ENCODE measurements around the gene DENND4B.

The DENND4B gene

DNA sequence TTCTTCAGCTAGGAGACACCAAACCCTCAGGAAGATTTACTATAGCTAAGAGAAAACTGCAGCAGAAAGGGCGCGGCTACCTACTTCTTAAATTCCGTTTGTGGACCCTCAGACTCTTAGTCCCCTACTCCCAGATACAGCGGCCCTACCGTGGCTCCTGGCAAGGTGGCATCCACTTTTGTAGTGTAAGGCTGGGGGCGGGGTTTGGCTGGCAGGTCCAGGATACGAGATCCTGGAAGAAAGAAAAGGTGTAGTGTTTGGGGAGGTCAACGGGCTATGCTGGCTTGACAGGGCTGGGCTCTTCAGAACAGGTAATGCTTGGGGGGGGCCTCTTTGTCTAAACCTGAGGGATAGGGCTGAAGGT, 21.5 kb upstream of the DENND4B start:
- no peak for DNase-seq

DNA sequence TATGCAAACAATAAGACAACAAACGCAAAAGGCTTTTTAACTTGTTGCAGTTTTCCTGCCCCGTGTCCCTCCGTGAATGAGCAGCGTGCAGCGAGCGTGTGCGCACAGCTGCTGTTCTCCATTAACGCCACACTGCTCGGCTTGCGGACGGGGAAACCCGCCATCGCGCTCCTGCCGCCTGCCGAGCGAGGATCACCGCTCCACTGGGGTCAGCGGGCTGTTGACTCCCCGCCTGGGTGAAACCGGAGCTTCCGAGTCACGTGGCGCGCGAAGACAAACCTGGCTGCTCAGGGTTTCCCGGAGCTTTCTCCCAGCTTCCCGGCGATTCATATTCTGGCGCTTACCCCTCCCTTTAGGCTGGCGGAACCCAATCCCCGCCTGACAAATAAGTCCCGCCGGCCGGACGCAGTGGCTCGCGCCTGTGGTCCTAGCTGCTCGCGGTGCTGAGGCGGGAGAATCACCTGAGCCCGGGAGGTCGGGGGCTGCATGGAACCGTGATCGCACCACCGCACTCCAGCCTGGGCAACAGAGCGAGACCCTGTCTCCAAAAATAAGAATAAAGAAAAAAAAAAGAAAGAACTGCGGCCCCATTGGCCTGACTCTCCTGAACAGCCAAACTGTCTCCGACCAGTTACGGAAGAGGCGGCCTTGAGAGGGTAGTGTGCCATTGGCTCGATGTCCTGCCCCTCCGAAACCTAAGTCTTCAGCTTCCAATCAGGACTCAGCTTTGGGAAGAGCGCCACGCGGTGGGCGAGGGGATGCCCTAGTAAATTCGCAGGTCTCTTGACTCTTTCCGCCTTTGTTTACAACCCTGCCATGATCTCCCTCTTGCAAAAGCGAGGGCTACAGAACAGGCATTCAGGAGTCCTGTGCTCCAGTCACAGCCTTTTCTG, 20.8 kb upstream of the DENND4B start, which contains the start of gene CREB3L4:
Gene CREB3L4, plus strand, starts transcription at position 796 of the 893 bp plus-strand sequence. CDS start 624 bp downstream, outside the sequence.
- DNase-seq = peak; percentile 92

DNA sequence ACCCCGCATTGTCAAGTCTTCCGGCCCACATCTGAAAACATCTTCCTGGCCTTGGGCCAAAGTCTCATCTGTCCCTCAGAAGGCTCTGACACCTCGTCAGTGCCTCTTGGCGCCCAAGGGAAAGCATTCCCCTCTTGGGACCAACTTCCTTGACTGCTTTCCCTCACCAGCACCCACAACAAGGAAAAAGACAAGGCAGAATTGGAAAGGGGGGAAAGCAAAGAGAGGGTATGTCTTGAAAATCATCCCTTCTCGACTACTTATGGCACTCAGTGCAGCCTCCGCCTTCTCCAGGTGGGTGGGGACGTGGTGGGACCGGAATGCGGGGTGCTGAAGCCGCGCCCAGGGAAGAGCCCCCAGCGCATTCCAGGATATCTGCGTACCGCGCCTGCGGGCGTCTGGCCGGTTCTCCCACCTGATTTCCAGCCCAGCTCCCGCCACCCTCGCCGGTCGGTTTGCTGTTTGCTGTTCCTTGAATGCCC, 17.4 kb upstream of the DENND4B start:
- DNase-seq = no peak

DNA sequence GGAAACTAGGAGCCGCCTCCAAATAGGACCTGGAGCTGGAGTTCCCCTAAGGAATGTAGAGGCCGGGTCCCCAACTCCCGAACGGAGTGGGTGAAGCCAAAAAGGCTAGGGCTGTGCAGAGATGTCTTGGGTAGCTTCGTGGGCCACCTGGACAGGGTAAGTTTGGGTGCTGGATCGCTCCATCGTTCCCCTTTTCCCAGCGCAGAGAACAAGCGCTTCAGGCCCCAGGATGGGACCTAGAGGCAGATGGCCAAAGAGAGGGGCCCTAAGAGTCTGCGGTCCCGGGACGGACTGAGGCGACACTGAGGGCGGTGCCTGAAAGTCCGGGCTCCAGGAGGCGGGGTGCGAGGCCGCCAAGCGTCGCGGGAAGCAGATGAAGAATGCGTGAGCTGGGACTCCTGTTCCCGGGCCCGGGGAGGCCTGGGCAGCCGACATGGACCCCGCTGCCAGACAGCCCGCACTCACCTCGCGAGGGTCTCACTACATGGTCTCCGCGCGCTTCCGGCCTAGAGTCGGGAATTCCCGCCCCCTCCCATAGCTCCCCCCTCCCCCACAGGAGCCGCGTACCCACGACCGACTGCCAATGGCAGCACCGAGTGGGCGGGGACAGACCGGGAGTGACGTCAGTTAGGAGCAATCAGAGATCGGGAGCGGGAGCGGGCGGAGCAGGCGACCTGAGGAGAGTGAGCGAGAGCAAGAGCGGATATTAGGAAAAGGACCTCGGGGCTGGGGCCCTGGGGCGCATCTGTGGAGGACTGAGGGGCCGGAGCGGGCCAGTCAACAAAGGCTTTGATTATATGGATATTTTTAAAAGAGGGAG, 16.7 kb upstream of the DENND4B start, which contains the start of gene SLC39A1:
Gene SLC39A1, minus strand, starts transcription at position 508 of the 820 bp plus-strand sequence. CDS start 822 bp downstream, outside the sequence.
- DNase-seq = peak; percentile 90

DNA sequence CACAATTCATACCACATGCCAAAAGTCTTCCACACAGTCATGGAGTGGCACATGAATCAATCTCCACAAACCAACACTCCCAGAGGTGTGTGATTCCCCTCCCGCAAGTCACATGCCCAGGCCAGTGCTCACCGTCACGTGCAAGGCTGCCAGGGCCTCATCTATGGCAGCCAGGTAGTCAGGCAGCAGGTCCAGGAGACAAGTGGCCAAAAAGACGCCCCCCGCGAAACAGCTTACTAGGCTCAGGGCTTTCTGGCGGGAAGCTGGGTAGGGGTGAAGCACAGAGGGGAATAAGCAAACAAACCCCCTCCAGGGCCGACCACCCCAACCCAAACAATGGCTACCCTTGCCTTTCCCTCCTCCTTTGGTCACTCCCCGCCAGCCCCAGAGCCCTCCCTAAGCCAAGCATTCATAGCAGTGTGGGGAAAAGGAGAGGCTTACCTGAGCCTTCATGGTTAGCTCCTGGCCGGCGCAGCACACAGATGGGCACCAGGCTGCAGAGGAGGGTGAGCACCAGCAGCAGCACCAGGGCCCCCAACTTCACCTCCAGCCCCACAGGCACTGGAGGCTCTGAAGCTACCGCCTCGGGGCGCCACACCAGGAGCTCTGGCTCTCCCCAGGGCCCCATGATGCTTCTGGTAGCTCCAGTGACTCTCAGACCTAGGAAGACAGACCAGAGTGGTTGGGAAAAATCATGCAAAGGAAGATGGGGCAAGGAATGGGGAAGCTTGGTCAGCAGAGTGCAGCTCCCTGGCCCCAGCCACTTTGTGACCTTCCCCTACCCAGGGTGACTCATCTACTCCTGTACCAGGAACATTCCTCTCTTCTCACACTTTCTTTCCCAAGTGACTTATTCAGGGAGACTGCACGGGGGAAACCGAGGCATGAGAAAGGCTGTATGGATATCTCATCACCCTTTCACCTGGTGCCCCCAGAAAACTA, 15.8 kb upstream of the DENND4B start:
- DNase-seq = no peak

DNA sequence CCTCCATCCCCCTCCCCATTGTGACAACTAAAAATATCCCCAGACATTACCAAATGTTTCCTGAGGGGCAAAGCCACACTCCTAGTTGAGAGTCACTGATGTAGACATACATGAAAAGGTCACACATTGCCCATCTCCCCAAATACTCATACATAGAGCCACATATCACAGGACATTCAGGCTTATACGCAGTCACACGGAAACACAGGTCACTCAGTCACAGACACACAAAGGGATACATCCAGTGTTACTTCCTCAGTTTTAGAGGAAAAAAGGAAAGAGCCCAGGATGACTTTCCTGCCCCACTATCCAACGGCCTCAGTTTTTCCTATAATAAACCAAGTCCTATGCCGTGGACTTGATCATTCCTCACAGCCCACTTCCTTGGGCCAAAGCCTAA, 14.9 kb upstream of the DENND4B start:
- no peak for DNase-seq

DNA sequence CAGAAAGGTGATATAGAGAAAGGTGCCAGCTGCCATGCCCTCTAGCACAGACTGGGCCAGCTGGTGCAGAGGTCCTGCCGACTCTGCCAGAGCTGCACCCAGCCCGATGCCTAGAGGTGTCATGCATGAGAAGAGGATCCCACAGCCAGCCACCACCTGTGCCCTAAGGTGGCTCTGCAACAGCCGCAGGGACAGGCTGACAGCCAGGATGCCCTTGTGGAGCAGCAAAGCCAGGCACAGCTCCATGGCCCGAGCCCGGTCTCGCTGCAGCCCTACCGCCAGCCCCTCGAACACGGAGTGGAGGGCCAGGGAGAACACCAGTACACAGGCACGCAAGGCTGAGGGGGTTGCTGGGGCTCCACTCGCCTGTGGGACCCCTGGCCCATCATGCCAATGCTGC, 13.7 kb upstream of the DENND4B start:
- DNase-seq = no peak

DNA sequence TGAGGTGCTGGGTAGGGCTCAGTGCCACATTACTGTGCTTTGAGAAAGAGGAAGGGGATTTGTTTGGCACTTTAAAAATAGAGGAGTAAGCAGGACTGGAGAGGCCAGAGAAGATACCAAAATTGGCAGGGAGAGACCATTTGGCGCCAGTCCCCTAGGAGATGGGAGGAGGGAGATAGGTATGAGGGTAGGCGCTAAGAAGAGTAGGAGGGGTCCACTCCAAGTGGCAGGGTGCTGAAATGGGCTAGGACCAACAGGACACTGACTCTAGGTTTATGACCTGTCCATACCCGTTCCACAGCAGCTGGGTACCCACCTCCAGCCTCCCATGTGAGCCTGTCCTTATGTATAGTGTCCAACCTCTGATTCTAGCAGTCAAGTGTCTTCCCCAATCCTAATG, 12.9 kb upstream of the DENND4B start:
- no peak for DNase-seq

DNA sequence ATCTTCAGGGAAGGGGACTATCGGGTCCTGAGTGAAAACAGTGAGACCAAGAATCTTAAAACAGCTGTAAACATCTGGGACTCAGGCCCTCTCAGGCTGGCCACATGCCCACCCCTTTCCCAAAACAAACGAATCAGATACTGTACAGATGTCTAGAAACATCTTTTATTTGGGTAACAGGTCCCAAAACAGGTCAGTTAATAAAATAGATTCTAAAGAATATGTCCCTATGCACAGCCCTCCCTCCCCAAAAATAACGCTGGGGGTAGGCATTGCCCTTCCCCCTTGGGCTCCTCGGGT, 12.4 kb upstream of the DENND4B start:
- DNase-seq = no peak

DNA sequence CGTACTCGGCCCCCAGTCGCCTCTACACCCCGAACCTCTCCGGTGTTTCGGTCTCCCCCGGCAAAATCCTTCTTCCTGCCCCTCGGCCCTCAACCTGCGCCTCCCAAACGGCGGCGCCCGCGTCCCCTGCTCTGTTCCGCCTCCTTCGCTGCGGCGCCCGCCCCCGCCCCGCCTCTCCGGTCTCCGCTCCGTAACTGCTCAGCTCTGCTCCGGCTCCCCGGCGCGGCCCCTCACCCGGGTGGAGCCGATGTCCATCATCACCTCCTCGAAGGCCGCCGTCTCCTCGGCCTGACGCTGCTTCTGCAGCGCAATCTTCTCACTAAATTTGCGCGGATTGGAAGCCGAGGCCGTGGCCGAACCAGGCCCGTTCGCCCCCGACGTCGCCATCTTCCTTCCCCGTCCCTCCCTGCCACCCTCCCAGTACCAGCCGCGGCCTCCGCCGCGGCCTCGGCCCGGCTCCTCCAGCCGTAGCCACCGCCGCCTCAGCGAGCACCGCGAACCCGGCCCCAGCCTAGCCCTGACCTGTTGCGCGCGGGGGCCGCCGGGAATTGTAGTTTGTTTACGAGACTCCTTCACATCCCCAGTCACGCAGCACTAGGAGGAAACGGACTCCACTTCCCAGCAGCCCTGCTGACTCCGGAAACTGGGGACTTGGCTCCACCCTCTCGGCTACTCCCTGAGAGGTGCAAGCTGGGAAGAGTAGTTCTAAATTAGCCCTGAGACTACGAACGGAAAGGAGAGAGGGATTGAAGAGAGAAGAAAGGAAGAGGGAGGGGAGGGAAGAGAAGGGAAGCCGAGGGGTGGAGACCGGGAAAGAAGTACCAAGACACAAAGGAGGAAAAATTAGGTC, 11.8 kb upstream of the DENND4B start, which contains the start of gene CRTC2:
Gene CRTC2, minus strand, starts transcription at position 502 of the 850 bp plus-strand sequence. Its CDS starts 115 bp downstream, at position 387.
- DNase-seq = peak; percentile 93

DNA sequence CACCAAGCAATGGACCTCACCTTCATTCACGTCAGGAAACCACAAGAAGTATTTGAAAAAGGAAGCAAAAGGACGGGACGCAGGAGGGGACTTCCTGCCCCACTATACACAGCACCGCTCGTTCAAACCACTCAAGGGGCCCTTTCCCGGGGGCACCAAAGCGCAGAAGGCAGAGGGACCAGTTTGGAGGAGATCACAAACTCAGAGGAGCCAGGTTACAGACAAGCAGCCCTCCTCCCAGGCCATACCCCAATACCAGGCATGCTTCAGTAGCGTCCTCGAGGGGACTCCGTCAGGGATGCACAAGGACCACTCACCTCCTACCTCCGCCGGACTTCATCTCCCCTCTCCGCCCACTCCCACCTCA, 11.2 kb upstream of the DENND4B start:
- no peak for DNase-seq

DNA sequence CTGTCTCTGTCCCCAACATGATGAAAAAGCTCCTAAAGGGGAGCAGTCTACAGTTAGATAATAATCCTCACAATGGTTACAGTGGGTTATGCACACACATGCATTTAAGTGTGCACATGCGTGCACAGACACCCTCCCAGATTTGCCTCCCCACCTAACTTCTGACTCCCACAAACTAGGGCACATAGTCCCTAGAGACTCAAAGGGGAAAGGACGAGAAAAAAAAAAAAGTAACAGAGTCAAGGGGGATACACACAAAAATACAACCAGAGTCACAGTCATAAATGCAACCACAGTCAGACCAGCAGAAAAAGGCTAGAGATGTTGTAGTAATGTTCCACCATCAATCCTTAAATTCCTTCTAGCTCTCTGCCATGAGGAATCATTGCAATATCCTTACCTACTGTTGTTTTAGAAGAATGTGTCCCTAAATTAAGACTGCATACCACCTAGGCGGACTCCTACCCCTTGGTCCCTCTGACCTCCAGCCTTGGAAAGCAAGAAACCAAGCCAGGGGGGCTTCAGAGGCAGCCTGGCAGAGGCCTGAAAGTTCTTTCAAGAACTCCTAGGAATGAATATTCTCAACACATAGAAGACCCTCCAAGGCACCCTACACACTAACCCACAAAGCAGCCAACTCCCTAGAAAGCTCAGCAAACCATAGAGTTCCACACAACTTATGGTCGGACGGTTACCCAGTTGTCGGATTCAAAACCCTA, 10.6 kb upstream of the DENND4B start:
- no peak for DNase-seq

DNA sequence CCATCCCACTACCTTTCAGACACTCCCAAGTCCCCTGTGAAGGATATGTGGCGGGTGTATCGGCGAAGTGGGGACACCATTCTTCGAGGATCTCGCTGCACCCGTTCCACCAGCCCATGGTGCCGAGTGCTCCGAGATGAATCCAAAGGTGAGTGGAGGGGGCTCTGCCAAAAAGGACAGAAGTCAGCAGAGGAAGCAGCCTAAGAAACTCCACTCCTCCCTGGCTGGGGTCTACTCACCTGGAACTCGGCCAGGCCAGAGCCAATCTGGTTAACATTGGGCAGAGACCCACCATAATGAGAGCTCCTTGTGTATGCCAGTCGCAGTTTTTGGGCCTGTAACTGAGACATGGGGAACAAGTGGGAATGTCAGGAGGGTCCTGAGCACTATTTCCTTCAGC, 8.3 kb upstream of the DENND4B start:
- DNase-seq = no peak

DNA sequence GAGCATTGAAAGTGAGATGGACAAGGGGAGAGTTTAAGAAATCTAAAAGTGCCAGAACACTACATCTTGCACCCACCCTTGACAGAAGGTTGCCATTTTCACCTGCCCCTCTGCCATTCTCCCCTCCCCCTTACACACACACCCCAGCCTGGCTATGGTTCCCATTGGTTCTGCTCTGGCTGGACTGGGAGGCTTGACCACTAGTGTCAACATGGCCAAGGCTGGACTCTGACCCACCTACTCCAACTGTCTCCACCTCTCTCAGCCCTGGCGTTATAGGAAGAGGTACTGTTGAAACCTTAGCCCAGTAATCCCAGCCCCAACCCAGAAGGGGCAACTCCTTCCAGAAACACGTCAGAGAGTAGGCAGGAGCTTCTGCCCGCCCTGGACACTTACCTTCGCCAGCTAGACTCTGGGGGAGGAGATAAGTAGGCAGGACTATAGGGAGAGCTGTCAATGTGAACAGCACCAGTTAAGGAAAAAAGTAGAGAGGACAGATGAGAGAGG, 7.4 kb upstream of the DENND4B start:
- no peak for DNase-seq

DNA sequence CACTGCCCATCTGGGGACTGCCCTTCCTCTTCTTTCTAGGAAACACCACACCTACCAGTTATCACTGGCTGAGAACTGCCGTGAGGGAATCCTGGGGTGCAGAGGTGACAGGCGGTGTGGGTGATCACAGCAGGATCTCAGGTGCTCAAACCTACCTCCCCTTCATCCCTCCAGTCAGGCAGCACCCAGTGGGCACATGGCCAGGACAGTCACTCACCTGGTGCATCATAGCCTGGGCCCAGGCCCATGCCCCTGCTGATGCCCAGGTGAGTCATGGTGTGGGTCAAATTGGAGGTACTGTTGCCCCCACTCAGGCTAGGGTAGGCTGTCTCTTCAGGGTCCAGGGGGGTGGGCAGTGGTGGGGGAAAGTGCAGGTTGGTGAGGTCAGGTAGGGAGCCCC, 5.3 kb upstream of the DENND4B start:
- DNase-seq = no peak

DNA sequence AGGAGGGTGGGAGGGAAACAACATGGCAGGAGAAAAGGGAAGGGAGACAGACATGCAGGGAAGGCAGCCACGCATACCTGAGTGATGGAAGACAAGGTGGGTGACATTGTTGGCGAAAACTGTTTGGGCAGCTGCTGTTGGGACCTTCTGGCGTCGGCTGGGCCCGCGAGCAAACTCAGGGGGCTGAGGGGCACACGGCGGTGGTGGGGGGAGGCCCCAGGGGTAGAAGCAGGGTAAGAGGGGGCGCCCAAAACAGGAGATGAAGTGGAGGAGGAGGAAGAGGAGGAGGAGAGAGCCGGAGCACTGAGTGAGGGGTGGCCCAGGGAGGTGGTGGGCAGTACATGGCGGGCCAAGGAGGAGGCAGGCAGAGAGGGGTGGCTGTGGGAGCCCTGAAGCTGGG, 4.7 kb upstream of the DENND4B start:
- DNase-seq = no peak

DNA sequence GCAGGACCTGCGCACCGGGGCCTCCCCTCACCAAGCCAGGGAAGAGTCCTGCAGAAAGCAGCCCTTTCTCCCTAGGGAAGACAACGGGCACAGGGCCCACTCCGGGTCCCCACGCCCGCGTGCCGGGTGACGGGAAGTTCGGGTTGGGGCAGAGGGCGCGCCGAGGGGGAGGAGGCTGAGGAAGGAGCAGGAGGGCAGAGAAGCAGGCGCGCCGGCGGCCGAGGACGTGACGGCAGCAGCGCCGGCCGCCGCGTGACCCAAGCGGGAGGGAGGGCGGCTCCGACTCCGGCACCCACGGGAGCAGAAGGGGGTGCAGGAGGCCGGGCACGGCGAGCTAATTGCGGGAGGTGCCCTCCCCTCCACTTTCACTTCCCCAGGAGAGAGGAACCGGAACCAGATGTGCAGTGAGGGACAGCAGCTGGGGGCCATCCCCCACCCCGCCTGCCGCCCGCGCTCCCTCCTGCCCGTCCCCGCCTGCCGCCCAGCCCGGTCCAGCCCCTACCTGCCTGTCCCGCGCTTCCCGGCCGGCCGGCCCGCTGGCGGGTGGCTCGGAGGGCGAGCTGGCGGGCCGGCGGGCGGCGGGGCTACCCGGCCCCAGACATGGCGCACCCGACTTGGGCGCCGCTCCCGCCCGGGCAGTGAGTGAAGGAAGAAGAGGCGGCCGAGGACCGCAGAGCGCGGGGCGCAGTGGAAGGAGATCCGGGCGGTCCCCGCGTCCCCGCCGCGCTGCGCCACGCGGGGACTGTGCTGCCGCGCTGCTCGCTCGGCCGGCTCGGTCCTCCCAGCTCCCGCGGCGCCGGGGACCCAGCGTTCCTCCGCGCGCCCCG, 510 bp downstream of the DENND4B start:
- peak; percentile 71 for DNase-seq

DNA sequence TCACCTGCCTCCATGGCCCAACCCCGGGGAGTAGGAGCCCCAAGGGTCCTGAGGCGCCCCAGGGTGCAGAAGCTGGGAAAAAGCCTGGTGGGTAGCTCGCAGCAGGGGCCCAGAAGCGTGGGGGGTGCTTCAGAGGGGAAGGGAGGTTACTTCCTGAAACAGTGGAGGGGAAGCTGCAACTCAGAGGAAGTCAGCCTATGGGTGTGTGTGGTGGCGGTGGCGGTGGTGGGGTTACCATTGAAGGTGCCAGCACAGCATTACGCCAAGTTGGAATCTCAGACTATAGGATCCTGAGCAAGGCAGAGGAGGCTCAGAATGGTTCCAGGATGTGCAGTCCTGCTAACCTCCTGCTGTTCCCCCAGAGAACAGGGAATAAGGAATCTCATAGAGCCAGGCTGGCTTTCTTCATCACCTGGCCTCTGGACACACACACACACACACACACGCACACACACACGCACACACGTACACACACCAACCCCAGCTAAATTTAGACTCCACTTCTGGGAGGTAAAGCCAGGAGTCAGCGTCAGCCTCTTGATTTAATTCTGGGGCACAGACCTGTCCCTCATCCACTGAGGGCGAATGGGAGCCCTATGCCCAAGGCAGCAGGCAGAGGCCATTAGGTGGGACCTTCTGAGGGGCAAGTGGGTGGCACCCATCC, 1.3 kb downstream of the DENND4B start:
- peak; percentile 86 for DNase-seq

DNA sequence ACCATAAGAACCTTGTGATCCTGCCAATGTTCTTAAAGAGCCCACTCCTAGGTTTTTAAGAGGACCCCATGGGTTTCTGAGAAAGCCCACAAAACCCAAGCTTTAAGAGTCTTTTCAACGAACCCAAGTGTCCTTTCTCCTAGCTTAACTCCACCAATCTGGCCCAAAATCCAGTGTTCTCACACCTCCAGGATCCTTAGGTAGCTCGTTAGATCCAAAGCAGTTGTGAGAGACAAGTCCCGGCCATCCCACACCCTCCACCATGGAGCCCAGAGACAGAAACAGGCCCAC, 1.7 kb downstream of the DENND4B start:
- no peak for DNase-seq
